Stomach (tissue), 4 donors: Measurements from ENCODE around the gene ZDHHC20.

Source experiments
- EP300 ChIP-seq: sonication (generic); formaldehyde crosslinking; IDR thresholded peaks from one replicate; pipeline ENCODE4 v1.6.1; 2017; ENCODE audit warnings: antibody characterized with exemption
- TF ChIP-seq, protein P1 (sequence below), 7 experiments: fragments of 450-650 bp in 4 of 7; fragments of 200-600 bp in 3 of 7; sonication (generic) in 3 of 7; IDR thresholded peaks; one replicate each; pipeline ENCODE4 v1.5.1; 2016 to 2019; ENCODE audit warnings: antibody characterized with exemption in 7 of 7, control low read depth in 2 of 7, mild to moderate bottlenecking in 1 of 7

GRCh38 chr13:21443171-21443570 is 15.9 kb downstream of the ZDHHC20 start:
- TF ChIP-seq EP300: no peak
- TF ChIP-seq, protein P1, sequence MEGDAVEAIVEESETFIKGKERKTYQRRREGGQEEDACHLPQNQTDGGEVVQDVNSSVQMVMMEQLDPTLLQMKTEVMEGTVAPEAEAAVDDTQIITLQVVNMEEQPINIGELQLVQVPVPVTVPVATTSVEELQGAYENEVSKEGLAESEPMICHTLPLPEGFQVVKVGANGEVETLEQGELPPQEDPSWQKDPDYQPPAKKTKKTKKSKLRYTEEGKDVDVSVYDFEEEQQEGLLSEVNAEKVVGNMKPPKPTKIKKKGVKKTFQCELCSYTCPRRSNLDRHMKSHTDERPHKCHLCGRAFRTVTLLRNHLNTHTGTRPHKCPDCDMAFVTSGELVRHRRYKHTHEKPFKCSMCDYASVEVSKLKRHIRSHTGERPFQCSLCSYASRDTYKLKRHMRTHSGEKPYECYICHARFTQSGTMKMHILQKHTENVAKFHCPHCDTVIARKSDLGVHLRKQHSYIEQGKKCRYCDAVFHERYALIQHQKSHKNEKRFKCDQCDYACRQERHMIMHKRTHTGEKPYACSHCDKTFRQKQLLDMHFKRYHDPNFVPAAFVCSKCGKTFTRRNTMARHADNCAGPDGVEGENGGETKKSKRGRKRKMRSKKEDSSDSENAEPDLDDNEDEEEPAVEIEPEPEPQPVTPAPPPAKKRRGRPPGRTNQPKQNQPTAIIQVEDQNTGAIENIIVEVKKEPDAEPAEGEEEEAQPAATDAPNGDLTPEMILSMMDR (IDR thresholded peaks at IDR 0.05): no peak
